BJ (cell line): ENCODE results near the gene GDPD2. TPM values are rescaled to one million over a fixed set of nuclear protein-coding genes. Genes with fewer than 3 reads are reported as not detected.

ENCODE experiments used
- CTCF ChIA-PET: fragments of 350-600 bp; formaldehyde crosslinking; extraction: SDS; loops from one replicate; lab custom pipeline; 2021; ENCODE audit warnings: antibody characterized with exemption, inconsistent platforms; lab: Yijun Ruan, JAX
- POLR2A ChIA-PET: fragments of 300-600 bp; sonication (Branson Sonifier 250); formaldehyde crosslinking; extraction: SDS; loops from one replicate; lab custom pipeline; 2021; ENCODE audit warnings: antibody characterized with exemption; lab: Charles Lee
- DNase-seq: peaks from one replicate; pipeline ENCODE4 v3.0.0-alpha.2; 2011; ENCODE audit warnings: low read depth
- H3K27me3 ChIP-seq: 2 replicates; pipeline ENCODE4 v1.6.0; 2011; ENCODE audit warnings: low read length; ENCODE audit not compliant: control insufficient read depth, insufficient read depth
- H3K36me3 ChIP-seq: 2 replicates; pipeline ENCODE4 v1.5.1; 2011; ENCODE audit warnings: low read length; ENCODE audit not compliant: control insufficient read depth, insufficient read depth
- H3K4me3 ChIP-seq: 2 replicates; pipeline ENCODE4 v1.5.1; 2011; ENCODE audit warnings: low read depth, mild to moderate bottlenecking, control low read depth, low read length
- CTCF ChIP-seq: IDR thresholded peaks from 2 replicates; pipeline ENCODE4 v1.5.1; 2011; ENCODE audit warnings: low read depth, mild to moderate bottlenecking, control low read depth, inconsistent platforms, low read length, moderate library complexity; ENCODE audit not compliant: insufficient read depth
- polyA plus RNA-seq: library from polyadenylated mRNA; depleted of rRNA; stranded (reverse); fragments of >200 nt; gene quantifications from 2 replicates; pipeline ENCODE4 v1.2.3, GENCODE V29; 2011

The GDPD2 gene
- polyA plus RNA-seq, 1 experiment = not detected

- ChIA-PET POLR2A (interaction anchor here (0.6 kb wide), 1 partner anchor 186 kb away, joined by 3 read pairs; no protein-coding TSS in a partner anchor), CTCF (interaction anchor here (0.5 to 1.0 kb wide), 3 partner anchors 27 to 1669 kb away, joined by 3 to 4 read pairs (median 4); no protein-coding TSS in a partner anchor)
- H3K4me3 ChIP-seq = no peak overlapping the region
- no peaks in the 10 kb centered on the region for H3K27me3 ChIP-seq
- H3K36me3 ChIP-seq = no peaks in the 10 kb centered on the region
- DNase-seq = no peak
- no peak for TF ChIP-seq CTCF
These were observed 55.6 kb downstream of the GDPD2 start for GRCh38 chrX:70478526-70479245.

- DNase-seq = peak; percentile 31
- no peak overlapping the region for H3K4me3 ChIP-seq
- CTCF ChIA-PET = interaction anchor here (0.6 kb wide), 1 partner anchor 1670 kb away, joined by 4 read pairs; no protein-coding TSS in a partner anchor
- H3K27me3 ChIP-seq = no peaks in the 10 kb centered on the region
- POLR2A ChIA-PET = interaction anchor here (0.6 kb wide), 1 partner anchor 185 kb away, joined by 3 read pairs; no protein-coding TSS in a partner anchor
- no peaks in the 10 kb centered on the region; the same call in 1 of the 2 replicates for H3K36me3 ChIP-seq
- no peak for TF ChIP-seq CTCF
These were observed 56.3 kb downstream of the GDPD2 start for GRCh38 chrX:70479247-70479921.

- Histone ChIP-seq H3K27me3 (no peaks in the 10 kb centered on the region), H3K4me3 (no peak overlapping the region), H3K36me3 (no peaks in the 10 kb centered on the region; the same call in 1 of the 2 replicates)
- DNase-seq = no peak
- TF ChIP-seq CTCF = no peak
- ChIA-PET POLR2A (no interaction called here), CTCF (no interaction called here)
These were observed 57.0 kb downstream of the GDPD2 start for GRCh38 chrX:70479922-70480659.

GRCh38 chrX:70480660-70481018 is 57.5 kb downstream of the GDPD2 start:
- ChIA-PET CTCF (no interaction called here), POLR2A (no interaction called here)
- no peak for DNase-seq

More at GRCh38 chrX:70480660-70481018, 57.5 kb downstream of the GDPD2 start:
- TF ChIP-seq CTCF = no peak
- no peaks in the 10 kb centered on the region; the same call in 1 of the 2 replicates for H3K36me3 ChIP-seq
- no peak overlapping the region for H3K4me3 ChIP-seq
- no peaks in the 10 kb centered on the region for H3K27me3 ChIP-seq
